NCI-H1417 (cell line): ENCODE measurements around the gene NR2F6.
A peak's percentile ranks its signal among the peaks of the same experiment; 100 is the strongest.

Experiments
- DNase-seq, 3 experiments: peaks; one replicate each; lab custom pipeline; 2025; lab: John Stamatoyannopoulos, UW

NR2F6 gene

DNA sequence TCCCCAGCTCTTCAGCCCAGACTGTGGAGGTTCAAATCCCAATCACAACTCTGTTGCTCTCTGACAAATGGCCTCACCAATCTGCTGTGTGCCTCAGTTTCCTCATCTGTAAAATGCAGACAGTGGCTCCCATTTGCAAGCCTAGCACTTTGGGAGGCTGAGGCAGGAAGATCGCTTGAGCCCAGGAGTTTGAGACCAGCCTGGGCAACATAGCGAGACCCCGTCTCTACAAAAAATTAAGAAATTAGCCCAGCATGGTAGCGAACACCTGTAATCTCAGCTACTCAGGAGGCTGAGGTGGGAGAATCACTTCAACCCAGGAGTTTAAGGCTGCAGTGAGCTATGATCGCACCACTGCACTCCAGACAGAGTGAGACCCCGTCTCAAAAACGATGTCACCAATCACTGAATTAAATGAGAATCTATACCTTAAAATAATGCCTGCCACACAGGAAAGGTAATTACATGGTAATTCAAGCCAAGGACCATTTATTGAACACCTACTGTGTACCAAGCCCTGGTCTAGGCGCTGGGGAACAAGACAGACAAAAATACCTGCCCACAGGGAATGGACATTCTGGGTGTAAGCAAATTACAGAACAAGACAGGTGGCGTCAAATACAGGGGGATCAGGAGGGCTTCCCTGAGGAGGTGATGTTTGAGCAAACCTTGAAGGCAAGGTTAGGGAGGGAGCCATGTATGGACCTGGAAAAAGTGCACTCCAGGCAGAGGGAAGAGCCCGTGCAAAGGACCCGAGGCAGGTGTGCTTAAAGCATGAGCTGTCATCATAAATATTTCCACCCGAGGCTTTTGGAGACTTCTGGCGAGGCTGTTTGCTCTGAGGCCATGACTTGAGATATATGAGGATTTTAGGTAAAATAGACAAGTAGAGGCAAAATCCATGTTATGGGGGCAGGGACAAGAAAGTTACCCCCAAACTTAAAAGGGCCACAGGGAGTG is 7.7 kb downstream of the NR2F6 start:
- no peak for DNase-seq

DNA sequence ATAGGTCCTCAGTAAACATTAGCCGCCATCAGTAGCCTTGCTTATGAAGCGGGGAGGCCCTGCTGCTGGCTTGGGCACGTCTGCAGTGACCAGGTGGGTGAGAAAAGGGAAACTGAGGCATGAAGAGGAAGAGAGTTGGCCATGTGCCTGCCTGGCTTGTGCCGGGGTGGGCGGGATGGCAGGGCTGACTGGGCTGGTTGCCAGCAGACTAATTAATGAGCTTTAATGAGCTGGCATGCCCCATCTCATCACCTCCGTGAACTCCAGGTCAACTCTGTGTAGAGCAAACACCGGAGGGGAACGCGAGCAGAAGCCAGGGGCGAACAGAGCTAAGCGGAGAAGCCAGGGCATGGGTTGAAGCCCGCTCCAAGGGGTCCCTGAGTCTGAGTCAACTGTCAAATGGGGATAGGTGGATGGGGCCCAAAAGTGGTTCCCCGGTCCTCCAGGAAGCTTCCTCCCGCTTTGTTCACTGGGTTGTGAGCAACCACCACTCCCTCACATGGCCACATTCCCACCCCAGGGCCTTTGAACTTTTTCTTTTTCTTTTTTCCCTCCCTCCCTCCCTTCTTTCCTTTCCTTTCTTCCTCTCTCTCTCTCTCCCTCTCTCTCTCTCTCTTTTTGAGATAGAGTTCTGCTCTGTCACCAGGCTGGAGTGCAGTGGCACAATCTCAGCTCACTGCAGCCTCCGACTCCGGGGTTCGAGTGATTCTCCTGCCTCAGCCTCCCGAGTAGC is 8.7 kb downstream of the NR2F6 start:
- DNase-seq: peak in 1 of 3 experiments; percentile 13

DNA sequence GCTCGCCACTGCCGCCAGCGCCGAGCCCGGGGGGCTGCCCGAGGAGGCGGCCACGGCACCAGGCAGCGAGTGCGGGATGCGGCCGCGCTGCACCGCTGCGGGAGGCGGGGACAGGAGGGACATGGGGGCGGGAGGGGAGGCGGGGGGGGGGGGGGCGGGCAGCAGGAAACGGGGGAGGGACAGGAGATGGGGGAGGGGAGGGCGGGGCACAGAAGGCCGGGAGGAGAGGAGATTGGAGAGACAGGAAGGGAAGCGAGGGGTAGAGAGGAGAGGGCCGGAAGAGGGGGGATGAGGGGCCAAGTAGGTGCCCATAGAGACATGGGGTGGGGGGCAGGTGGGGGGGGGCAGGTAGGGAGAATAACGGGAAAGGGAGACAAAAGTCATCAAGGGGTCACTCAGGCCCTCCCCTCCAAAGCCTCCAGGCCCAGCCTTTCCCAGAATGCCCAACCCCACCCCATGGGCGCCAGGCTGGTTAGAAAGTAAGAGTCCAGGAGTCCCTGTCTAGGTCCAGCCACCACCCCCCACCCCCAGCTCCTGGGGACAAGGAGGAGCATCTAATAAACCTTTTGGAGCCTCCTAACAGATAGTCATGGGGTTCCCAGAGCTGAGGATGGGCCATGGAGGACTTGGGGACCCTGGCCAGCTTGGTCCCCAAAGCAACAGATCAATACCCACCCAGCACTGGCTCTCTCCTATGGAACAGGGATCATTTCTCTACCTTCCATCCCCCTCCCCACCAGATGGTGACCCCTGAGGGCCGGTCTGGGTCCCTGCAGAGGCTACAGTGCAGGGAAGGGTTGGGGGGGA is 9.5 kb downstream of the NR2F6 start:
- DNase-seq: peak in 2 of 3 experiments; percentile 9 to 84

DNA sequence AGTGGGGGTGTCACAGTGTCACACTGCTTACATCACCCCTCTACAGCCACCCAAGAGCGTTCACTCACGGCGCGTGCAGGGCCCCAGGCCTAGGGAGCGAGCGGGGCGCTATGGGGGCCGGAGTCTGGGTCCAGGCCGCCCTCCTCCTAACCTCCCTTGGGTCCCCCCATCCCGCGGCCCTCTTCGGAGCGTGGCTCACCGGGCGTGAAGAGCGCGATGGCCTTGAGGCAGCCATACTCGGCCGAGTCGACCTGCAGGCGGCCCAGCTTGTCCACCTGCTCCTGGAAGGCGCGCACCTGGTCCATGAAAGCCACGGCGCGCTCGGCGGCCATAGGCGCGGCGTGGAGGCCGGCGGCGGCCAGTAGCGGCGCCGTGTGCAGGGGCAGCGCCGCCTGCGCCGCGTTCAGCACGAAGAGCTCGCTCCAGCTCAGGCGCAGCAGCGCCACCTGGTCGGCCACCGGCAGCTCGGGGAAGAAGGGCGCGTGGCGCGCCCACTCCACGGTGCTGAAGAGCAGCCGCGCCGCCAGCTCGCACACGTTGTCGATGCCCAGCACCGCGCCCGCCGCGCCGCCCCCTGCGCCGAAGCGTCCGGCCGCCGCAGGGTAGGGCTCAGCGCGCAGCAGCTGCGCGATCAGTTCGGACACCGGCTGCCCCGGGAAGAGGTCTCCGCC is 10.3 kb downstream of the NR2F6 start:
- DNase-seq: peak; percentile 37 to 86 (median 84)

DNA sequence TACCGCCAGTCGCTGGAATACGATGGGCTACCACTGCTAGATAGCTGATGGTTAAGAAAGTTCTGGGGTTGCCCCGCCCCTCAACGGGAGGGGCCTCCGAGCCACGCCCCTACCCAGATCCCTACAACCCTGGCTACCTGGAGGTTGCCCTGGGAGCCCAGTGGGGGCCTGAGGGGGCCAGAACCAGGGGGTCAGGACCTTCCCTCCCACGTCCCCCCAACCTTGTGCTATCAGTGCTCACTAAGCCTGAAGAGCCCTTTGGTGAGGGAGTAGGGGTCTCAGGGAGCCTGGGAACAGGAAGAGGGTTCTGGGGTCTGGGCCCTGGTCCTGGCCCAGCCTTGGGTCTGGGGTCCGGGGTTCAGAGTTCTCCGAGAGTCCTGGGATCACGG is 10.8 kb downstream of the NR2F6 start:
- DNase-seq: peak; percentile 32 to 66 (median 62)

- no peak for DNase-seq
Measured at GRCh38 chr19:17232258-17232657, 13.5 kb downstream of the NR2F6 start.

DNA sequence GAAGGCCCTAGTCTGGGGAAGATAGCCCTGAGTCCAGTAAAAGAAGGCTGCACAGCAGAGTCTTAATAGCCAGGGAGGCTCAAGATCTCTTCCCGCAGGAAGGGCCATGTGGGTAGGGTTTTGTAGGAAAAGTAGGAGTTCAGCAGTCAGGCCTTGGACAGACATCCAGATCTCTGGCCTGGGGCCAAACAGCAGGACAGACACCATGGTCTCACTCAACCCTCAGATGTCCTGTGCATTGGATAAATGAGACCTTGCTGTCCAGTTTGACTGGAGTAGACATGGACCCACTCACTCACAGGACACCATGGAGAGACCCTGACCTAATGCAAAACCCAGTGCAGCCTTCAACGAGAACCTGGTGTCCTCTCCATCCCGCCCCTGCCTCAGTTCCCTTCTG is 15.8 kb downstream of the NR2F6 start:
- DNase-seq: no peak

GRCh38 chr19:17227798-17228367 is 17.8 kb downstream of the NR2F6 start:
- DNase-seq: no peak

- DNase-seq: peak; percentile 91 to 98 (median 97)
Measured at GRCh38 chr19:17226002-17226933, 19.5 kb downstream of the NR2F6 start, which contains the start of gene OCEL1. OCEL1 (plus strand) TSS chr19:17226226; CDS start chr19:17226248, 22 bp downstream.

DNA sequence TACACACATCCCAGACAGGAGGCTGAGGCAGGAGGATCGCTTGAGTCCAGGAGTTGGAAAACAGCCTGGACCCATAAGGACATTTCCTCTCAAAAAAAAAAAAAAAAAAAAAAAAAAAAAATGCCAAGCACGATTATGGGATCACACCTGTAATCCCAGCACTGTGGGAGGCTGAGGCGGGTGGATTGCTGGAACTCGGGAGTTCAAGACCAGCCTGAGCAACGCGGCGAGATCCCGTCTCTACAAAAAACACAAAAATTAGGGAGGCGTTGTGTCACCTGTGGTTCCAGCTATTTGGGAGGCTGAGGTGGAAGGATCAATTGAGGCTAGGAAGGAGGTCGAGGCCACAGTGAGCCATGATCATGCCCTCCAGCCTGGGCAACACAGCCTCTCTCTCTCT is 20.7 kb downstream of the NR2F6 start:
- DNase-seq: no peak

DNA sequence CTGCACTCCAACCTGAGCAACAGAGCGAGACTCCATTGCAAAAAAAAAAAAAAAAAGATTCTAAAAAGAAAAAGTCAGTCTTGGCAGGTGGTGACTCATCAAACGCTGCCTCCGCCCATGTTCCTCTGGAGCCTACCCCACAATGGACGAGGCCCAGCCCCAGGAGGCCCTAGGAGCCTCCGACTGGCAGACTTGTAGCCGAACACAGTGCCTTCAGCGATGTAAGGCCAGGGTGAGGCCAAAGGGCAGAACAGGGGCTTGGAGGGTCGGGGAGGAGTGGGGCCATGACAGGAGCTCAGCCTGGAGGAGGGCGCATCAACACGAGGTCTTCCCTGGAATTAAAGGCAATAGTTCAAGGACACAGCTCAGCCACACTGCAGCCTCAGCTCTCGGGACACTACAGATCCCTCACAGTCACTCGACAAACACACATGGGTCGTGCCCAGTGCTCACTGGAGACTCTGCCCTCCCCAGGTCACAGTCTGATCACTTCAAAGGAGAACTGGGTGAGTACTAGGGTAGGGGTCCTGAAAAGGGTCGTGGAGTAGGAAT is 25.4 kb downstream of the NR2F6 start:
- DNase-seq: no peak

- no peak for DNase-seq
Measured at GRCh38 chr19:17219286-17219685, 26.4 kb downstream of the NR2F6 start.

GRCh38 chr19:17216058-17216670 is 29.6 kb downstream of the NR2F6 start:
- no peak for DNase-seq

GRCh38 chr19:17215127-17215971 is 30.4 kb downstream of the NR2F6 start, which contains the start of gene USE1:
USE1 (plus strand) TSS chr19:17215357; CDS start chr19:17215406, 49 bp downstream.
- peak; percentile 82 to 96 (median 95) for DNase-seq

GRCh38 chr19:17214508-17215126 is 31.1 kb downstream of the NR2F6 start:
- DNase-seq: no peak

GRCh38 chr19:17213334-17213733 is 32.4 kb downstream of the NR2F6 start:
- no peak for DNase-seq

- no peak for DNase-seq
Measured at GRCh38 chr19:17211547-17212446, 33.9 kb downstream of the NR2F6 start.
